NCI-H345 treated with DMSO at 0.1 percent for 48 hours (cell line): Measurements from ENCODE around the gene GATB.

Experiments used
- DNase-seq: peaks from one replicate; lab custom pipeline; 2025; ENCODE audit not compliant: unreplicated experiment; lab: John Stamatoyannopoulos, UW

The GATB gene

GRCh38 chr4:151675411-151675971 lies 85.3 kb downstream of the GATB start:
- DNase-seq = no peak

GRCh38 chr4:151674804-151675391 lies 85.9 kb downstream of the GATB start:
- no peak for DNase-seq

GRCh38 chr4:151673908-151674520 lies 86.8 kb downstream of the GATB start:
- no peak for DNase-seq

GRCh38 chr4:151672996-151673395 lies 87.8 kb downstream of the GATB start:
- DNase-seq = no peak

GRCh38 chr4:151671541-151672059 lies 89.2 kb downstream of the GATB start:
- no peak for DNase-seq

- DNase-seq = no peak
Measured at GRCh38 chr4:151670843-151671242, 90.0 kb downstream of the GATB start.

GRCh38 chr4:151669990-151670389 lies 90.8 kb downstream of the GATB start:
- DNase-seq = no peak

GRCh38 chr4:151668689-151669402 lies 92.0 kb downstream of the GATB start:
- no peak for DNase-seq

GRCh38 chr4:151667666-151668065 lies 93.1 kb downstream of the GATB start:
- no peak for DNase-seq

GRCh38 chr4:151667048-151667447 lies 93.8 kb downstream of the GATB start:
- no peak for DNase-seq

GRCh38 chr4:151666501-151666900 lies 94.3 kb downstream of the GATB start:
- no peak for DNase-seq

- DNase-seq = no peak
Measured at GRCh38 chr4:151665785-151666127, 95.1 kb downstream of the GATB start.

- DNase-seq = no peak
Measured at GRCh38 chr4:151665022-151665784, 95.6 kb downstream of the GATB start.

GRCh38 chr4:151664289-151664688 lies 96.5 kb downstream of the GATB start:
- DNase-seq = no peak

GRCh38 chr4:151663109-151663508 lies 97.7 kb downstream of the GATB start:
- DNase-seq = no peak

- no peak for DNase-seq
Measured at GRCh38 chr4:151661873-151662272, 98.9 kb downstream of the GATB start.

GRCh38 chr4:151660676-151661075 lies 100.1 kb downstream of the GATB start:
- DNase-seq = no peak

GRCh38 chr4:151659601-151660364 lies 101.0 kb downstream of the GATB start:
- no peak for DNase-seq

- no peak for DNase-seq
Measured at GRCh38 chr4:151658959-151659600, 101.7 kb downstream of the GATB start.

- no peak for DNase-seq
Measured at GRCh38 chr4:151657896-151658295, 102.9 kb downstream of the GATB start.
